ENCODE data around the gene PIK3R5.

Gene PIK3R5, protein sequence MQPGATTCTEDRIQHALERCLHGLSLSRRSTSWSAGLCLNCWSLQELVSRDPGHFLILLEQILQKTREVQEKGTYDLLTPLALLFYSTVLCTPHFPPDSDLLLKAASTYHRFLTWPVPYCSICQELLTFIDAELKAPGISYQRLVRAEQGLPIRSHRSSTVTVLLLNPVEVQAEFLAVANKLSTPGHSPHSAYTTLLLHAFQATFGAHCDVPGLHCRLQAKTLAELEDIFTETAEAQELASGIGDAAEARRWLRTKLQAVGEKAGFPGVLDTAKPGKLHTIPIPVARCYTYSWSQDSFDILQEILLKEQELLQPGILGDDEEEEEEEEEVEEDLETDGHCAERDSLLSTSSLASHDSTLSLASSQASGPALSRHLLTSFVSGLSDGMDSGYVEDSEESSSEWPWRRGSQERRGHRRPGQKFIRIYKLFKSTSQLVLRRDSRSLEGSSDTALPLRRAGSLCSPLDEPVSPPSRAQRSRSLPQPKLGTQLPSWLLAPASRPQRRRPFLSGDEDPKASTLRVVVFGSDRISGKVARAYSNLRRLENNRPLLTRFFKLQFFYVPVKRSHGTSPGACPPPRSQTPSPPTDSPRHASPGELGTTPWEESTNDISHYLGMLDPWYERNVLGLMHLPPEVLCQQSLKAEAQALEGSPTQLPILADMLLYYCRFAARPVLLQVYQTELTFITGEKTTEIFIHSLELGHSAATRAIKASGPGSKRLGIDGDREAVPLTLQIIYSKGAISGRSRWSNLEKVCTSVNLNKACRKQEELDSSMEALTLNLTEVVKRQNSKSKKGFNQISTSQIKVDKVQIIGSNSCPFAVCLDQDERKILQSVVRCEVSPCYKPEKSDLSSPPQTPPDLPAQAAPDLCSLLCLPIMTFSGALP

GRCh38 chr17:8965394-8966168, at the start of gene PIK3R5:
Gene PIK3R5, minus strand, starts transcription at chr17:8965707. Its CDS starts 54,213 bp downstream, at chr17:8911494.
- DNase-seq, result peak in 3 of 56 donors; percentile 19 to 31 (median 26)

DNA sequence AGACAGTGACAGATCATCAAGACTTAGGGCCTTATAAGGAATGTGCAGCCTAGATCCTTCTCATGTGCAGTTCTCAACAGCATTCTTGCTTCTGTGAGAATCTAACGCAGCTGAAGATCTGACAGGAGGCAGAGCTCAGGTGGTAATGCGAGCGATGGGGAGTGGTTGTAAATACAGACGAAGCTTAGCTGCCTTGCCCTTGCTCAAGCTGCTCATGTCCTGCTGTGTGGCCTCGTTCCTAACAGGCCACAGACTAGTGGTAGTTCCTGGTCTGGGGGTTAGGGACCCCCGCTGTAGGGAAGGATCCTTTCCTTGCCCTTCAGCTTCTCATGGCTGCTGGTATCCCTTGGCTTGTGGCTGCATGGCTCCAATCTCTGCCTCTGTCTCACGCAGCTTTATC, 45.5 kb upstream of the PIK3R5 start:
- DNase-seq, result no peak

- DNase-seq, result no peak
These were observed 44.2 kb upstream of the PIK3R5 start for GRCh38 chr17:9009737-9010136.

DNA sequence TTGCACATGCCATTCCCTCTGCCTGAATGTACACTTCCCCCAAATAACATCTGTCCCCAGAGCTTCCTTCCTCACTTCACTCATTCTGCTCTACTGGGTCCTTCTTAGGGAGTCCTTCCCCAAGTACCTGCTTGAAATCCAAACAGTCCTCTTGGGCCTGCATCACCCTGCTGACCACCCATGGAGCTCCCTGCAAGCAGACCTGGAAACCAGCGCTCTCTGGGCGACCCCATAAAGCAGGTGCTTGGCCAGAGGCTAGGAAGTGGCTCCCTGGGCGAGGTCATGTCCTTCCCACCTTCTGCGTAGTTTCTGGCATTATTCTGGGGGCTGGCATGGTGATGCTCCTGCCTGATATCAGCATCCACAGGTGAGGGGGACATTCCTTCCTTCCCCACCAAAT, 43.6 kb upstream of the PIK3R5 start:
- DNase-seq, result no peak

DNA sequence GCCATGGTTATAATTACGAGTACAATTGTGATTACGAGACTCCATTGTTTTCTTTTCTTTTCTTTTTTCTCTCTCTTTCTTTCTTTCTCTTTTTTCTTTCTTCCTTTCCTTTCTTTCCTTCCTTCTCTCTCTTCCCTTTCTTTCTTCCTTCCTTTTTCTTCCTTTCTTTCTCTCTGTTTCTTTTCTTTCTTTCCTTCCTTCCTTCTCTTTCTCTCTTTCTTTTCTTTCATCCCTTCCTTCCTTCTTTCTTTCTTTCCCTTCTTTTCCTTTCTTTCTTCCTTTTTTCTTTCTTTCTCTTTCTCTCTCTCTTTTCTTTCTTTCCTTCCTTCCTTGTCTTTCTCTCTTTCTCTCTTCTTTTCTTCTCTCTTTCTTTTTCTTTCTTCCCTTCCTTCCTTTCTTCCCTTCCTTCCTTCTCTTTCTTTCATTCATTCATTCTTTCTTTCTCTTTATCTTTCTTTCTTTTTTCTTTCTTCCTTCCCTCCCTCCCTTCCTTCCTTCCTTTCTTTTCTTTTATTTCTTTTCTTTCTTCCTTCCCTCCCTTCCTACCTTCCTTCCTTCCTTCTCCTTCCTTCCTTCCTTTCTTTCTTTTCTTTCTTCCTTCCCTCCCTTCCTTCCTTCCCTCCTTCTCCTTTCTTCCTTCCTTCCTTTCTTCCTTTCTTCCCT, 41.7 kb upstream of the PIK3R5 start:
- no peak for DNase-seq

DNA sequence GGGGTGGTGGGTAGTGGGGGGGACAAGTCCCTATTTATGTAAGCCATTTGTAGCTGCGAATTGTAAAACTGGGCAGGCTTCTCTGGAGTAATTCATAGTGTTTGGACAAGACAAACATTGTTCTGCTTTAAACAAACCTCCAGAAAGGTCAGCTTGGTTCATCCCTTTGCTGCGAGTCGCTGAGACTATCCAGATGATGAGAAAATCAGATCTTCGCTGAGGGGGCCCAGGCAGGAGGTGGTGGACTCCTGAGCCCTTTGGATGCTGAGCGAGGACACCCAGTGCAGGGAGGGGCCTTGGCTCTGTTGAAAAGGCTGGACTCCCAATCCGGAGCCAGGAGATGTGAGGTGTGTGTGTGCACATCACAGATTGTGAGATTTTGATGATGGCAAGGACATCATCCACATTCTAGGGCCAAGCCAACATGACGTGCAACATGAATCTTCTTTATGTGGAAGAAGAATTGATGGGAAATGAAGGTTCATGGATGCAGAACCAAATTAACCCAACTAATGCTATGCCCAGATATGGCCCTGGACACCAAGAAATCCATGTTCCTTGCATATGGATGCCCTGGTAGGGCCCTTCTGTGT, 40.8 kb upstream of the PIK3R5 start:
- DNase-seq, result no peak

GRCh38 chr17:9004961-9005285, 39.4 kb upstream of the PIK3R5 start:
- DNase-seq, result no peak

- no peak for DNase-seq
These were observed 38.8 kb upstream of the PIK3R5 start for GRCh38 chr17:9004132-9004960.

GRCh38 chr17:9003355-9004131, 38.0 kb upstream of the PIK3R5 start:
- peak in 5 of 56 donors; percentile 5 to 13 (median 8) for DNase-seq

DNA sequence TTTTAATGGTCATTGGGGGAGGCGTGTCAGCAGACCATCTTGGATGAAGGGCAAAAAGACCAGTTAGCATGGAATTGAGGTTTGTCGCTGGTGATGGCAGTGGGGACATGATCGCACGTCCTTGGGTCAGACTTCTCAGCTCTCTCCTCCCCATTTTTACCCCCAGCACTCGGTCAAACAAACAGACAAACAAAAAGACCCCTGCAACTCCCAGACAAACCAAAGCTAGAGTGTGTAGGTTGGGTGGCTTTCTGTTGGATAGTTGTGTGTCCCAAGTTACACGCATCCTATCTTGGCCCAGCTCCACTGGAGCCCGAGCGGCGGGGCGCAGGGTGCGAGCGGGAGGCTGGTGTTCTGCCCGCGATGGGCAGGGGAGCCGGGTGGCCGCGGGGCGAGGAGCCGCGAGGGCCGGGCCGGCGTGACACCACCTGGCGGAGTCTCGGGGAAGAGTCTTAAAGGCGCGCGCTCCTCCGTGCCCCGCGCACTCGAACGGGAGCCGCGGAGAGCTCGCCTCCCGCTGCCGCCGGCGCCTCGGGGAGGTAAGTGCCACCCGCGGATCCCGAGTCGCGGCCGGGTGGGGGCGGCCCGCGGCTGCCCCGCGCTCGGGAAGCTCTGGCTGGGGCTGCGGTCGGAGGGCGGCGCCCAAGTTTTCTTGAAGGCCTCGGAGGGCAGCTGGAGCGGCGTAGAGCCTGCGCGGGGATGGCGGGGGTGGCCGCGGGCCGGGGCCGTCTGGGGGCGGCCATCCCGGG, 37.3 kb upstream of the PIK3R5 start:
- DNase-seq, result peak in 2 of 56 donors; percentile 13 to 16

DNA sequence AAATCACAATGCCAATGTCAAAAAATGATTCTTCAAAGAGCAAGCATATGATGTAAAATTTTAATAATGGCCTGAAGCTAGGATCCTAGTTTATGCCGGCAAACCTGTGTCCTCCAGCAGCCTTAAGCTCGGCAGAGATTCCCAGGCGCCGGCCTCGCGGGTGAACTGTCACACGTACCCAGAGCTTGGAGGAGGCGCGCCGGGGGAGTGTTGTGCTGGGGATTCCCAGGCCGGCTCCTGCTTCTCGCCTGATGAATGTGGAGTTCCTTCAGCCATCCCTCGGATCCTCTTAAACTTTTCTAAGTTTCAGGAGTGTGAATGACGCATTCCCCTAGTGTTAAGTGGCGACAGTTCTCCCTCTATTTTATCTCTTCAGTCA, 36.7 kb upstream of the PIK3R5 start:
- DNase-seq, result no peak

GRCh38 chr17:9001559-9001958, 36.1 kb upstream of the PIK3R5 start:
- DNase-seq, result no peak

GRCh38 chr17:8997994-8998628, 32.6 kb upstream of the PIK3R5 start:
- DNase-seq, result peak in 8 of 56 donors; percentile 3 to 42 (median 26)

GRCh38 chr17:8995711-8996110, 30.2 kb upstream of the PIK3R5 start:
- DNase-seq, result no peak

GRCh38 chr17:8994319-8994718, 28.8 kb upstream of the PIK3R5 start:
- DNase-seq, result peak in 23 of 56 donors; percentile 2 to 83 (median 23)

GRCh38 chr17:8991514-8992285, 26.2 kb upstream of the PIK3R5 start:
- DNase-seq, result peak in 22 of 56 donors; percentile 1 to 61 (median 18)

Data from amygdala (tissue), 56 donors.